ENCODE results near the gene NLN.
"Not testable (repeated sequence)": the region's sequence is repeated elsewhere in the genome, so short reads cannot be mapped to it uniquely, and the experiment has no call there.

The NLN gene

DNA sequence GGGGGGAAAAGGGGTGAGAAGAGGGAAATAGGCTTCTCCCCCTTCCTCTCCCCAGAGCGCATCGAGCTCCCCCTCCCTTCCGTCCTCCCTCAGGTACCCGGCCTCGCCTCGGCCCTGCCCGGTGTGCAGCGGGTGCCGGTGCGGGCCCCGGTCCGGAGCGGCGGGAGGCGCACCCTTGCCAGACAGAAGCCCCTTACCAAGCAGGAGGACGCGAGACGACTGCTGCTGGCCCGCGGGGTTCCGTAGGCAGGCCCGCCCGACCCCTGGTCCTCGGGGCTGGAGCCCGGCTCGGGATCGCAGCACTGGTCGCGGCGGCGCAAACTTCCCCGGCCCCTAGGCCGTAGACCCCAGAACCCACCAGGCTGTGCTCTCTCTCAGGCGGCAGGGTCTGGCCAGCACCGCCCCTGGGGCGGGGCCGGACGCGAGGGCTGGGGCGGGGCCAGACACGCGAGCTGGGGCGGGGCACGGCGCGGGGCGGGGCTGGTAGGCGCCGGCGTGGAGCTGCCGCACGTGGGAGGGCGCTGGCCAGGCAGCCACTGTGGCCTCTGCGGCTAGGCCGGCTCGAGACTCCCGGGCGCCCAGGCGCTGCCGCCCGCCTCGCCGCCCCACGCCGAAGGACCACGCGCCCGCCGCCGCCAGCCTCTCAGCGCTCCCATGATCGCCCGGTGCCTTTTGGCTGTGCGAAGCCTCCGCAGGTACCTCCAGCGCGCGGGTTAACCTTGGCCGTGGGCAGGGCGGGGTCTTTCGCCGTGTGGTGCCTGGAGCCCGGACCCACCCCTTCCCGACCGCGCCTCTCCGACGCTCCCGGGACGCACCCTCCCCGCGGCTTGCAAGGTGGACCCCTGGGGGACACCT lies at the start of gene NLN, which contains the start of gene SGTB:
TSS of gene NLN (plus strand) at position 486 of the 855 bp plus-strand sequence. CDS start at position 655, 169 bp downstream.
TSS of gene SGTB (minus strand) at position 390 of the 855 bp plus-strand sequence. CDS start 1,302 bp downstream, outside the sequence.
- DNase-seq, result peak; percentile 85

DNA sequence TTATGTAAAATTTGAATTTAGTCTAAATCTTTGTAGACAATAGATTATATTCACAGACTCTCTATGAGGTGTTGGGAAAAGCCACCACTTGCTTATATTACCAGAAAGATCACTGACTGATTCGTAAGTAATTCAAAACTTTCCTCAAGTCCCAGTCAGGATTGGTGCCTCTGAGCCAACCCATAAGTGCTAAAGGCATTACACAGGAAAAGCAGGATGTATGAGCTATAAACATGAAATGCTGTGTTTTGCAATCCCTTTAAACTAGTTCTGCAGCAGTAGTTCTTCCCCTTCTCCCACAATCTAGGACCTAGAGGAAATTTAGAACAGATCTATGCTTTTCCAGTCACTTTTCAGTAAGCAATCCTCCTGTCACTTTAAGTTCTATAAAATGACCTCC lies 49.2 kb upstream of the NLN start:
- DNase-seq, result no peak

DNA sequence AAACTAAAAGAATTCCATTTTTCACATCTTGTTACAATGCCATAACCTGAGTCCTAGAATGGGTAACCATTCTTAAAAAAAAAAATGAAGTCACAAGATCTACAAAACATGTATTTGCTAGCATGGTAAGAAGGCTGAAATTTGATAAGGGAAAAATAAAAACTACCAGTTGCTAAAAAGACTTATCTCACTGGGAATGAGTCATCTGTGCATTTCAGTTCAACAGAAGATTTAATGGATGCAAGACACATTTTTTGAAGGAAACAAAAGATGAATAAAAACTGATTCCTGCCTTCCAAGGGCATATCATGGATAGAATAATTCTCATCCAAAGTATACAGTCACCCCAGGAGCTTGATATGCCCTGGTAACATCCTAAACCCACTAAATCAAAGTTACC lies 47.3 kb upstream of the NLN start:
- no peak for DNase-seq

DNA sequence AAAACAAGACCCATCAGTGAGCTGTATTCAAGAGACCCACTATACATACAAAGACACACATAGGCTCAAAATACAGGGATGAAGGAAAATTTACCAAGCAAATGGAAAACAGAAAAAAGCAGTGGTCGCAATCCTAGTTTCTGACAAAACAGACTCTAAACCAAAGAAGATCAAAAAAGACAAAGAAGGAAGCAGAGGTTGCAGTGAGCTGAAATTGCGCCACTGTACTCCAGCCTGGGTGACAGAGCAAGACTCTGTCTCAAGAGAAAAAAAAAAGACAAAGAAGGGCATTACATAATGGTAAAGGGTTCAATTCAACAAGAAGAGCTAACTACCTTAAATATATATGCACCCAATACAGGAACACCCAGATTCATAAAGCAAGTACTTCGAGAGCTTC lies 45.9 kb upstream of the NLN start:
- not testable (repeated sequence) for DNase-seq

DNA sequence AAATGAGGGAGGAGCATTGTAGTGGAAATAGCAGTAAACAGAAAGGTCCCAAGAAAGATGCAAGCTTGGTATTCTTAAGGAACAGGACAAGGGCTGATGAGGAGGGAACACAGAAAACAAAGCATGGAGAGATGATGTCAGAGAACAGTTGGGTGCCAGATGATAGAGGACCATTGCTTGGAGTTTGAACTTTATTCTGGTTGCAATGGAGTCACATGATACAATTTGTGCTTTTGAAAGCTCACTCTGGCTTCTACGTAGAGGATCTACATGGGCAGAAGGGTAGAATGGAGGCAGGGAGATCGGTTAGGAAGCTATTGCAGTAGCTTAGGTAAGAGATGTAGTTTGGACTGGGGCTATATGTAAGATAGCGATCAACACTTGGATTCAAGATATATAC lies 39.9 kb upstream of the NLN start:
- DNase-seq, result no peak

DNA sequence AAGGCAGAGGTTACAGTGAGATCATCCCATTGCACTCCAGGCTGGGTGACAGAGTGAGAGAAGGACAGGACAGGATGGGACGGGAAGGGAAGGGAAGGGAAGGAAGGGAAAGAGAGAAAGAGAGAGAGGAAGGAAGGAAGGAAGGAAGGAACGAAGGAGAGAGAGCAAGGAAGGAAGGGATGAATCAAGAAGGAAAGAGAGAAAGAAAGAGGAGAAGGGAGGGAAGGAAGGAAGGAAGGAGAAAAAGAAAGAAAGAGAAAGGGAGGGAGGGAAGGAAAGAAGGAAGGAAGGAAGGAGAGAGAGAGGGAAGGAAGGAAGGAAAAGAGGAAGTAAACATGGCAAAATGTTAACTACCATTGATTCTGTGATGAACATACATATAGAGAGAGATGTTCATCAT lies 28.9 kb upstream of the NLN start:
- no peak for DNase-seq

DNA sequence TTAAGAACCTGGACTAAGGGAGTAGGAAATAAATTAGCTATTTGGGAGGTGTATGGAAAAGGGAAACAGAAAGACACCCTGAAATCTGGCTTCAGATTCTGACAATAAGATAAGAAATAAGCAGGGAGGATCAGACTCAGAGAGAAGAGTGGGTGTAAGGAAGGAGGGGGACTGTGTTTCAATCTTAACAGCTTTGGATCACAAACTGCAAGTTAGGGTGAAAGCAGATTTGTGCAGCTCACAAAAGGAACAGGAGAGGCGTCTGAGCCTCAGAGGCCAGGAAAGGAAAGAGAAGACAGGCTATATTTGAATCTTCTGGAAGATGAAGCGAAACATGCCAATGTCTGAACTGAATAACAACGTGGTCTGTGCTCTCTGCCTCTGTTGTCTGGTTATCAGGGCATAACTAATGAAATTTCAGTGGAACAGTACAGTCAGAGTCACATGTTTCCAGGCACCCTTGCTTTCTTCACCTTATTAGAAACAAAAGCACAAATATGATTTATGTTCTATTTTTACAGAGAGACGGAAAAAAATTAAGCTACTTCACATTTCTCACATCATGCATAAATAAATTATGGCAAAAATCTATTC lies 26.7 kb upstream of the NLN start:
- no peak for DNase-seq

DNA sequence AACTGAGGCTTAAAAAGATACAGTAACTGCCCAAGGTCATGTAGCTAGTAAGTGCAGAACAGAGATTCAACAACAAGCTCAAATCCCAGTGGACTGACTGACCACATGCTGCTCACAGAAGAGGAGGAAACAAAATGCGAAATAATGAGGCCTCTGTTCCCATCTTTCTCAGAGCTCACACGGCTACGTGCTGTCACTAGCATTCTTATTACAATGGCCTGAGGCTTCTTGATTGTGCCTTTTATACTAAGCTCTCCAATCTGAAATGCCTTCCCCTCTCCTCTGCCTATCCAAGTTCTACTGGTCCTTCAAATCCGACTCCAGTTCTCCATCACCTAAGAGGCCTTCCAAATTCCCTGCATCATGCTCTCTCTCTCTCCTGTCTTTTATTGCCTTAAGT lies 26.1 kb upstream of the NLN start:
- no peak for DNase-seq

DNA sequence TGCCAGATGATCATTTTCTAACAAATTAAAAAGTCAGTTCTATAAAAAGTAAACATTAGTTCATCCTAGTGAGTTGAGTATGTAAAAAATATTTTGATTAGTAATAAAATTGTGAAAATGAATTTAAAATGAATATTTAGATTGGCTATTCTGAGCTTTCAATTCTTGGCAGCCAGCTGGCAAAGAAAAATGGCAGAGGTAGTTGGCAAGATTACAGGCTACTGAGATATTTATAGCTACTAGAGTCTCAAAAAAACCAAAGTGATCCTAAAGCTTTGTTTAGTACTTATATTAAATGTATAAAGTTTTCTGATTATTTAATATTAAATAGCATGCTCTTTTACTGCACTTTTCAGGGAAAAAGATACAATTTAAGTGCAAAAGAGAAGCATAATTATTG lies 25.1 kb upstream of the NLN start:
- DNase-seq, result no peak

DNA sequence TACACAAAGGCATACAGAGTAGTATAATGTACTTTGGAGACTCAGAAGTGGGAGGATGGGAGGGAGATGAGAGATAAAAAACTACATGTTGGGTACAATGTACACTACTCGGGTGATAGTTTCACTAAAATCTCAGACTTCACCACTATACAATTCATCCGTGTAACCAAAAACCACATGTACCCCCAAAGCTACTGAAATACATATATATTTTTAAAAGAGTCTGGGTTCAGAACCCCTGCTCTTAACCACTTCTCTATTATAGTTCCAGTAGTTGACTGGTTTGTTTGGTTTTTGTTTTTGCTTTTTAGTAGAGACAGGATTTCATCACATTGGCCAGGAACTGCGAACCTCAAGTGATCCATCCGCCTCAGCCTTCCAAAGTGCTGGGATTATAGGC lies 22.7 kb upstream of the NLN start:
- no peak for DNase-seq

DNA sequence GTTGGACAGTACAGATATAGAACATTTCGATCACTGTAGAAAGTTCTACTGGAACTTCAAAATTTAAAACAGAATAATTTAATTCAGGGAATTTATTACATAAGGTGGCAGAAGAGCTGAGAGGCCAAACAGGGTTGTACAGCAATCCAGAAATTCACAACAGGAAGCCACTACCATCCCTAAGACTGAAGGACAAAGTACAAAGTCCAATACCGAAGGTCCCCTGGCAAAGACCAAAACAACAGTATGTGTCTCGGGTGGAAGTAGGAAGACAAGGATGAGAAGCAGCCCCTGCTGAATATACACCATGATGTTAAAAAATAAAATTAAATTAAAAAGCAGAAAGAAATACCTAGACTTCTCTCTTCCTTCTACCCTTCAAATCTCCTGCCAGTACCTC lies 20.0 kb upstream of the NLN start:
- no peak for DNase-seq

DNA sequence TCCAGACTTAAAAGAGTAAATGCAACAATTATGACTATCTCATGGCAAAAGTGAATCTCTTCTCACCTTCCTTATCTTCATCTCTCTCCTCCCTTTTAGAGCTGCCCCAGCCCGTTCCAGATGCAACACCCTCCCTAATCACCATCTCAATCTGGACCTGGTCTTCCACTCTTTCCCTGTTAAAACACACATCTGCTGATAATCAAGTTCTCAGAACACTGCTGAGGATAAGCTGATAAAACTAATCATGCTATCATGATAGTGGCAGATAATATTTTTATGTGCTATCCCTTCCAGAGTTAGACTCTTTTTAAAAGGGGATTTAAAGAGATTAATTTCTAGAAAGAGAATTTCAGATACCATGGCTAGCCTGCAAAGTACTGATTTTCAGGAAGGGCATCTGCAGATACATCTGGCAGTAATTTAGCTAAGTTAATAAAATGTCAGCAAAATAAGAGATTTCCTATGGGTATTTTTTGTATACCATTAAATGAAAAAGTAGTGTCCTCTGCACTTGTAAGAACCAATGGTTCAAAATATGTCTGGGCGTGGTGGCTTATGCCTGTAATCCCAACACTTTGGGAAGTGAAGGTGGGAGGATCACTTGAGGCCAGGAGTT lies 17.3 kb upstream of the NLN start:
- no peak for DNase-seq

DNA sequence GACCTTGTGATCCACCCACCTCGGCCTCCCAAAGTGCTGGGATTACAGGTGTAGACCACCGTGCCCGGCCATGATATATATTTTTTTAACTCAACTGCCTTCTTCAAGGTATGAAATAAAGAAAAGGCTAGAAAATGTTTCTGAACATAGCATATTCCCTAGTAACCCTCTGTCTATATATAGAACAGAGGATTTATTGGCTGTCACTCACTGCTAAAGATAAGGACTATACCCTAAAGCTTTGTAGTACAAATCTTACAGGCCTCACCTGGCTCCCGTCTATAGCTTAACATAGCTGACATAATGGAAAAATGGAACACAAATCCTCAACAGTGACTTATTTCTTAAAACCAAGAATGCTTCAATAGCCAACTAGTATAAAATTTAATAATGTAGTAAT lies 14.3 kb upstream of the NLN start:
- no peak for DNase-seq

DNA sequence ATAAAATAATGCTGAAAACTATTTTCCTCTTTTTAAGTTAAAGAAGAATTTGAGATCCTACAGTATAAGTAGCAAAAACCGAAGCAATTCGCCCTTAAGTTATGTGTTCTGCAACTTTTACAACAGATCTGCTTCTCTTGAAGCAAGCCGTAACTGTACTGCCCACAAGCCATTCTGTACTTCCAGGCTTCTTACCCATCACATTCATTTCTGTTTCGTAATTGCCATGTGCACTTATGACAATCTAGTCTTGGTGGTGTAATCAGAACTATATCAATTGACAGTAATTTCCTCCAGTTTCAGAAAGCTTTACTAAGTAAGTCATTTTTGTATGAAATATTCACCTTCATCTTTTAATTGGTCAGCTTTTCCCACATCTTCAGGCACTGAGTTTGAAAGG lies 13.9 kb upstream of the NLN start:
- no peak for DNase-seq

DNA sequence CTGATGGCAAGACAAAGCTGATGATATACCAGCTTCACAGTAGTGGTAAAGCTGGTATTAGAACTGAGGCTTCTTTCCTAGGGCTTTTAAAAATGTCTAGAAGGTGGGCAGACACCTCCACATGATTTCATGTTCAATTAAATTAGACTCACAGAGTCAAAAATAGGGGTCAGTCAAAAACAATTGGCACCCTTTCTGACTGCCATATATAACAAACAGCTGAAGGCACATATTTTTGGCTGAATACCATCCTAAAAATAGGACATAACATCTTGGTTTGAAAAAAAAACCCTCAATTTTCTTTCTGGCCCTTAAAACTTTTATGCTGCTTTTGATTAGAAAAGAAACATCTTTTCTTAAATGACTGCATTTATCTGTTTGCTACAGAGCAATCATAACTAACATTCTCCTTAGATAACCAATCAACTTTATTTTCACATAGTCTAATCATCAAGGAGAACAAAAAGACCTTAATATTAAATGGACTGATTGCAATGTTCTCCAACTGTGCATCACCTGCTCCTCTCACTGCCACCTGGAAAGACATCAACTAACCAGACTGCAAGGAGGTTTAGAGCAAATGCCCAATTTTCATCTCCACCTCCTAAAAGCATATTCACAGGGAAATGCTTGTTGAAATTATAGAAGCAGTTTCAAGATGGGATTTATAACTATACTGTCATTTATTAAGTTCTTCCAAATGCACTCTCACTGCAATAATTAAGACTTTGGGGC lies 3.3 kb upstream of the NLN start:
- no peak for DNase-seq

DNA sequence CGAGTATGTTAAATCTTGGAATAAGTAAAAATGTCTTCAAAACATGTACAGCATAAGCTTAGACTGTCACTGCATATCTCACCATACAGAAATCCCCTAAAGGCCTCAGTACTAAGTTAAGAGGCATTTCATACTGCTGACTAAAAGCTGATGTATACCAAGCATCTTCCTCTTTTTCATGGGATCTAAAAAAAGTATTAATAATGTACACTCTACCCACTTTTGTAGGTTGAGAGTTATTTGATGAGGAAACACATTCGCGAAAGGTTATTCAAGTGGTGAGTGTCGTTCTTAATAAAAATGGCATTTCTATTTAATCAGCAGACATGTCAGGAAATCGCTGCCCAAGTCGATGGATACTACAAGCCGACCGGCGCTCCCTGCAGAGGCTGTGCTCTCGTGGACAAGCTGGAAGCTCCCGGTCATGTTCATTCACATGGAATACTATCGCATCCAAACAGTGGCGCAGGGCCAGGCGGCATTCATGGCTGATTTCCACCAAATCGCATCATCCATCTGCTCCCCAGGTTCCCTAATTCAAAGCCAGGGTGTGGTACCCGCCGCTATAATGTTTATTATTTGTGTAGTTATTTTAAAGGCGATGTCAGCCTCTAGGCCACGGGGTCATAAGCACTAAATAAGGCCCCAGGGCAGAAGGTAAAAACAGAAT lies 820 bp upstream of the NLN start:
- DNase-seq, result peak; percentile 29

DNA sequence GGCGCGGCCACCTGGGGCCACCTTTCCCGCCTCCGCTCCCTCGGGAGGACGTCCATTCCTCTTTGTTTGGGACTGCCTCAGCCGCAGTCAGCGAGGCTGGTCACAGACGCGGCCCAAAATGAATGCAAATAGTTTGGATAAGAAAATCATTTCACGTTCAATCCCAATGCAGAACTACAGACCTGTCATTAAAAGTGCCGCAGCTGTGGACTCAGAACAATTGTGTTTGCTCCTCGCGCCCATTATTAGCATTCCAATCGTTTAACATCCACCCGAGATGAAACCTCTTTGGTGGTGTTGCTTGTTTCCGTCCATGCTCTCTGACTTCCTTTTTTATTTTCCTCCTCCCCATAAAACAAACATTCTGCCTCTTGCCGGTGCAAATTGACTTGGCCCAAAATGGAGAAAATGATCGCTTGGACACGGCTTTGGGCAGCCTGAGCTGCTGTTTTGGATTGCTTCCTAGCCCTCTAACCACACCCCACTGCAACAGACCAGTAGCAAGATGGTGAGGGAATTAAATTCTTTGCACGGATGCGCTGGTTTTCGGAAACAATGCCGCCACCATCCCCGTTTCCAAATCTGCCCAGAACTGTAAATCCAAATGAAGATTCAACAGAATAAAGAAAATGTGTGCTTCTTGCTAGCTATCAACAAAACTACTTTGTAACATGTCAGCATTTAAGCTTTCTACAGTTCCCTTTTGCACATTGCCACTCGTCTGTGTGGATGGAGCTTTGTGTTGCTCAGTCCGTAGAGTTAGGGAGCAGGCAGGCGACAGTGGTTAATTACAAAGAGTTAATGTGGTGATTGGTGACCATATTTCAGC lies 784 bp downstream of the NLN start:
- DNase-seq, result peak; percentile 19

DNA sequence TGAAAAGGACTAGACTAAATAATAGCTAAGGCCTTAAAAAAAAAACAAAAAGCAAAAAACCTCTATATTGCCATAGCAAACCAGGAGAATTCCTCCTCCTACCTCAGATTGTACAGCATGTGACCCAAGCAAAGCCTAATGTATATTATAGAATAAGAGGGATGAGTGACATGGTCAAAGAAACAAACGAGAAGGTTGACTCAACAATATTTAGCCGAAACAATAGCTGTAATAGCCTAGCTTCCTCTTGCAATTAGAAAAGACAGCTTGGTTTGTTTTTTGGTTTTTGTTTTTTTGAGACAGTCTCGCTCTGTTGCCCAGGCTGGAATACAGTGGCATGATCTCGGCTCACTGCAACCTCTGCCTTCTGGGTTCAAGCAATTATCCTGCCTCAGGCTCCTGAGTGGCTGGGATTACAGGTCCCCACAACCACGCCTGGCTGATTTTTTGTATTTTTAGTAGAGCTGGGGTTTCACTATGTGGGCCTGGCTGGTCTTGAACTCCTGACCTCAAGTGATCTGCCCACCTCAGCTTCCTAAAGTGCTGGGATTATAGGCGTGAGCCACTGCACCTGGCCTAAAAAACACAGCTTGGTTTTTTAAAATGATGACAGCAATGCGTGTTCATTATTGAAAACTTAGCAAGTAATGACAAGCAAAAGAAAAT lies 5.6 kb downstream of the NLN start:
- DNase-seq, result no peak

DNA sequence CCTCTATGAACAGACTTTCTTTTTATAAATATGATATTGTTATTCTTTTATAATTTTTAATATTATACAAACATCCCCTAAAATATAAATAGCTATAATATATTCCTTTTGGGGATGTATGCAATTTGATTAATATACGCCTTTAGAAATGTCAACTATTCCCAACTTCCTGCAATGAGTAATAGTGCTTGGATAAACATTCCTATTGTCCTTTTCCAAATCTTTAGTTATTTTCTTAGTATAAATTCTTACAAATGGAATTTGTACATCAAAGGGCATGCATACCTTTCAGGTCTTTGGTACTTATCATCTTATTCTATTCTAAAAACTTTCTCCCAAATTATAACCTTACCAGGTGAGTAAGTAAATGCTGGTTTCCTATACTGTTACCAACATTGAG lies 6.2 kb downstream of the NLN start:
- DNase-seq, result no peak

DNA sequence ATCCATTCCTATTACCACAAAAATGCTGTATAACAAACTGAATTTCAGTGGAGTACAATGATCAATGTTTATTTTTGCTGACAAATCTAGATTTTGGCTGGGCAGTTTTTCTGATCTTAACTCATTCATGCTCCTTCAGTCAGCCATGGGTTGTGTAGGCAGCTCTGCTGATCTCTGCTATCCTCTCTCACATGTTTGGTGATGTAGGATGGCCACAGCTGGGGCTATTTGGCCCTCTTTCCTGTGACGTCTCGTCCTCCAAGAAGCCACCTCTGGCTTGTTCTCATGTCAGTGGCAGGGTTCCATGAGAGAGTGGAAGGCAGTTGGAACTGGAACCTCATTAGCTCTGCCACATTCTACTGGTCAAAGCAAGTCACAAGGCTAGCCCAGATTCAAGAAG lies 8.9 kb downstream of the NLN start:
- DNase-seq, result no peak

DNA sequence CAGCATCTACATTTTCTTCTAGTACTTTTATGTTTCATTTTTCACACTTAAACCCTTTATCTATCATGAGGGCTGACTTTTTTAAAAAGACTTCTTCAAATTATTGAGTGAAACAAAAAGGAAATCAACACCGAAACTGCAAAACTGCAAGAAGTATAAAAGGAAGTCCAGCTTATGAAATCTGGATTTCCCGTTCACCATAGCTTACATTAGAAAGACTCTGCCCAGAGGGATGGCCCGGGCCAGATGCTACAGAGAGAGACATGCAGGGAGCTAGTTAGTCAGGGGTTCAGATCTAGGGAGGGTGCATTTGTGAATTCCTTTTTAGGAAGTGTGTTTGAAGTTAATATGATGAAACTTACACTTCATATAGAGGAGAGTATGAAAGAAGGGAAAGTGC lies 10.0 kb downstream of the NLN start:
- not testable (repeated sequence) for DNase-seq

Measured in activated CD4-positive, alpha-beta T cell treated with anti-CD3 and anti-CD28 coated beads, Interleukin-2, amount 50 U/mL, for 16 hours (primary cell).